ENCODE data around the gene ANKRD55. TPM values are rescaled to one million over a fixed set of nuclear protein-coding genes. Genes with fewer than 3 reads are reported as not detected.

The ANKRD55 gene
- total and polyA plus RNA-seq, 9 of the 15 experiments (the other 6 are each of a cell fraction or from before 2014, with no cell fraction given): 3.4 to 10.6 (median 6.5) TPM

DNA sequence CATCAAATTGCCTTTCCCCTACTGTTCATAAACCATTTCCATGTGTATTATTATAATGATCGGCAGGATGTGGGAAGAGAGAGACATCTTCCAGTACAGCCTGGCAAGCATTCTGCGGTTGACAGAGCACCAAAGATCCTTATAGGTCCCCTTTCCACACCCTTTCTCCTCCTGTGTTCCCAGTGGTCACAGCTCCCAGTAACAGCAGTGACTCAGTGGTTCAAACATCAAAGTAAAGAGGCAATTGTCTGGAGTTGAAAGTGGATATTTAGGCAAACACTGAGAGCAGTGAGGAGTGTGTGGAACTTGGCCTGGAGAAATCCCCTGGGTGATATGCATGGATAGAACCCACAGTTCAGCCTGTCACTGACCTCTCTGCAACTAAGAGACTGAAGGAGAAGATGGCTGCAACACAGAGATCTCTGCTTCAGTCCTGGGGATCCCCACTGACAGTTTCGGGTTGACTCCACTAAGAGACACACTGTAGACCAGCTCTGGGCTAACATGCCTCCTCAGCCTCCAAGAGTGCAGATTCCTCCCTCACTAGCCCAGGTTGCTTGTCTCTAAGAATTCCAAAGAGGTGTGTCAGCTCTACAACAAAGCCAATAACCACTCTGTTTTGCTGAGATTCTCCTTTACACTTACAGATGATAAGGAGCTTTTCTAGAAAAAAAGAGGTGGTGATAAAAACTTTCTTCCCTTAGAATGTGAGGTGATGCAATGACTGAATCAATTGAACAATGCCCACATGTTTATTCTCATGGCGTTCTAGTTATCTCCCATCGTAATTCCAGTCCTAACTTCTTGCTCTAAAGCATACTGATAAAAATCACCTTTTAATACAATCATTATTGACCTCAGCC lies 143.9 kb downstream of the ANKRD55 start:
- Histone ChIP-seq H3K27ac (ENCODE audit: extremely low read depth, low read depth, low read length) (no peak overlapping the region), H4K20me1 (replicated peaks; ENCODE audit: control insufficient read depth, insufficient read depth, low read length) (no peaks in the 10 kb centered on the region), H3K27me3 (ENCODE audit: control insufficient read depth in 2 of 2, insufficient read depth in 2 of 2, low read length in 2 of 2) (no peaks in the 10 kb centered on the region), H3K4me2 (ENCODE audit: insufficient read depth, low read length) (no peak overlapping the region), H3K79me2 (ENCODE audit: control insufficient read depth, insufficient read depth, low read length) (no peaks in the 10 kb centered on the region), H3K36me3 (ENCODE audit: control insufficient read depth, insufficient read depth, low read length) (no peaks in the 10 kb centered on the region), H3K4me1 (replicated peaks in 1 of 2; ENCODE audit: control insufficient read depth in 2 of 2, insufficient read depth in 2 of 2, low read length in 2 of 2) (peaks cover 7 to 20% of the 10 kb centered on the region in 2 experiments), H3K9me3 (replicated peaks; ENCODE audit: control insufficient read depth, insufficient read depth, low read depth, low read length) (no peaks in the 10 kb centered on the region), H3K9me1 (ENCODE audit: control insufficient read depth, insufficient read depth, low read length) (no peaks in the 10 kb centered on the region), H2AFZ (ENCODE audit: low read depth, low read length) (no peak overlapping the region), H3K9ac (ENCODE audit: insufficient read depth in 1 of 2, low read depth in 2 of 2, low read length in 2 of 2) (no peak overlapping the region), H3K4me3 (no peak overlapping the region)
- FAIRE-seq: no peak
- 29% methylated on average over 5 of the region's 5 CpGs for WGBS (ENCODE audit: insufficient coverage, low coverage, missing lambda C conversion rate)
- ATAC-seq: peak; percentile 59
- DNase-seq (ENCODE audit: extremely low read depth in 1 of 4, low spot score in 3 of 4): no peak
- CTCF ChIA-PET (ENCODE audit: low intra/inter-chr PET ratio): no interaction called here
- intact Hi-C loops (cut with micrococcal nuclease): loop anchor here (5.0 kb wide), 1 partner anchor 33 kb away; no protein-coding TSS in a partner anchor
- in situ Hi-C loops (cut with MboI): no loop called here
- POLR2A ChIA-PET: no interaction called here
- BruUV-seq (replicated peaks): no TSS peak
- TF ChIP-seq FOXA1 (IDR thresholded peaks at IDR 0.05; ENCODE audit: borderline replicate concordance) (no peak), DNMT1 (IDR thresholded peaks at IDR 0.05) (no peak), SP2 (IDR thresholded peaks at IDR 0.05; ENCODE audit: extremely low read depth, low read depth, low read length, poor library complexity, severe bottlenecking) (no peak), ETV5 (CRISPR knock-in tag; IDR thresholded peaks at IDR 0.05; ENCODE audit: low read depth) (no peak), NFXL1 (CRISPR knock-in tag; IDR thresholded peaks at IDR 0.05) (no peak), MYC (IDR thresholded peaks at IDR 0.05; ENCODE audit: low read depth, low read length) (peak; percentile 86), MYC (CRISPR knock-in tag; IDR thresholded peaks at IDR 0.05; ENCODE audit: borderline replicate concordance, low read depth) (no peak), EP400 (IDR thresholded peaks at IDR 0.05) (peak; percentile 67), KAT8 (IDR thresholded peaks at IDR 0.05; ENCODE audit: low read depth) (no peak), BRF2 (IDR thresholded peaks at IDR 0.05; ENCODE audit: borderline replicate concordance, insufficient read depth, insufficient read length) (no peak), RBM34 (IDR thresholded peaks at IDR 0.05; ENCODE audit: borderline replicate concordance, insufficient read depth, low read length) (no peak), AFF4 (CRISPR knock-in tag; IDR thresholded peaks at IDR 0.05) (no peak)
- TF ChIP-seq, protein P1, sequence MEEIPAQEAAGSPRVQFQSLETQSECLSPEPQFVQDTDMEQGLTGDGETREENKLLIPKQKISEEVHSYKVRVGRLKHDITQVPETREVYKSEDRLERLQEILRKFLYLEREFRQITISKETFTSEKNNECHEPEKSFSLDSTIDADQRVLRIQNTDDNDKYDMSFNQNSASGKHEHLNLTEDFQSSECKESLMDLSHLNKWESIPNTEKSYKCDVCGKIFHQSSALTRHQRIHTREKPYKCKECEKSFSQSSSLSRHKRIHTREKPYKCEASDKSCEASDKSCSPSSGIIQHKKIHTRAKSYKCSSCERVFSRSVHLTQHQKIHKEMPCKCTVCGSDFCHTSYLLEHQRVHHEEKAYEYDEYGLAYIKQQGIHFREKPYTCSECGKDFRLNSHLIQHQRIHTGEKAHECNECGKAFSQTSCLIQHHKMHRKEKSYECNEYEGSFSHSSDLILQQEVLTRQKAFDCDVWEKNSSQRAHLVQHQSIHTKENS (CRISPR knock-in tag; IDR thresholded peaks at IDR 0.05): no peak
- TF ChIP-seq, protein P2, sequence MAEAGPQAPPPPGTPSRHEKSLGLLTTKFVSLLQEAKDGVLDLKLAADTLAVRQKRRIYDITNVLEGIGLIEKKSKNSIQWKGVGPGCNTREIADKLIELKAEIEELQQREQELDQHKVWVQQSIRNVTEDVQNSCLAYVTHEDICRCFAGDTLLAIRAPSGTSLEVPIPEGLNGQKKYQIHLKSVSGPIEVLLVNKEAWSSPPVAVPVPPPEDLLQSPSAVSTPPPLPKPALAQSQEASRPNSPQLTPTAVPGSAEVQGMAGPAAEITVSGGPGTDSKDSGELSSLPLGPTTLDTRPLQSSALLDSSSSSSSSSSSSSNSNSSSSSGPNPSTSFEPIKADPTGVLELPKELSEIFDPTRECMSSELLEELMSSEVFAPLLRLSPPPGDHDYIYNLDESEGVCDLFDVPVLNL (CRISPR knock-in tag; IDR thresholded peaks at IDR 0.05; ENCODE audit: low read depth): no peak

All from K562 (cell line).